Endothelial cell of umbilical vein (primary cell): ENCODE measurements around the gene PKNOX2. TPM values are rescaled to one million over a fixed set of nuclear protein-coding genes. Genes with fewer than 3 reads are reported as not detected.

Experiments used
- BruUV-seq: library from RNA; stranded (reverse); fragments of 400-500 nt; replicated peaks from 2 replicates; lab custom pipeline; 2021; lab: Mats Ljungman, UMichigan
- CTCF ChIA-PET: fragments of 300-600, 350-600 bp; sonication (Branson Sonifier 250); formaldehyde crosslinking; loops from one replicate; lab custom pipeline; 2021; ENCODE audit warnings: antibody characterized with exemption, inconsistent platforms; lab: Charles Lee
- POLR2A ChIA-PET: fragments of 300-600, 350-600 bp; sonication (Branson Sonifier 250); formaldehyde crosslinking; loops from one replicate; lab custom pipeline; 2021; ENCODE audit warnings: antibody characterized with exemption, inconsistent platforms; lab: Charles Lee
- DNase-seq: peaks from one replicate; pipeline ENCODE4 v3.0.0-alpha.2; 2011; ENCODE audit warnings: low read depth, low spot score
- FAIRE-seq: peaks from 2 replicates; lab custom pipeline; 2011; peaks lifted over from hg19 to GRCh38; lab: Jason Lieb, UNC
- H2AFZ ChIP-seq: 2 replicates; pipeline ENCODE4 v1.6.0; 2012; ENCODE audit warnings: low read depth, low read length, control low read depth, inconsistent platforms
- H3K27ac ChIP-seq: 2 replicates; pipeline ENCODE4 v1.5.1; 2011; ENCODE audit warnings: low read depth, mild to moderate bottlenecking, control low read depth, low read length, moderate library complexity; ENCODE audit not compliant: insufficient read depth
- H3K27me3 ChIP-seq, 2 experiments: 2 replicates each; pipeline versions ENCODE4 v1.6.0 to v1.6.1; 2011; ENCODE audit warnings: low read length in 2 of 2, mixed read lengths in 1 of 2; ENCODE audit not compliant: control insufficient read depth in 2 of 2, insufficient read depth in 2 of 2
- H3K36me3 ChIP-seq, 2 experiments: 2 replicates in 1 of 2; 3 replicates in 1 of 2; pipeline ENCODE4 v1.5.1; 2011; ENCODE audit warnings: low read length in 2 of 2, mild to moderate bottlenecking in 1 of 2, moderate library complexity in 1 of 2; ENCODE audit not compliant: control insufficient read depth in 2 of 2, insufficient read depth in 2 of 2; ENCODE audit errors: extremely low read depth in 1 of 2
- H3K4me1 ChIP-seq: 3 replicates; pipeline ENCODE4 v1.5.1; 2011; ENCODE audit warnings: mild to moderate bottlenecking, low read length; ENCODE audit not compliant: control insufficient read depth, insufficient read depth; ENCODE audit errors: extremely low read depth
- H3K4me2 ChIP-seq: 2 replicates; pipeline ENCODE4 v1.6.1; 2011; ENCODE audit warnings: low read length, control low read depth, mixed read lengths; ENCODE audit not compliant: insufficient read depth
- H3K4me3 ChIP-seq, 3 experiments: fragments of 200-600 bp in 1 of 3; sonication (generic), shearing (Covaris generic) in 1 of 3; replicated peaks in 1 of 3; 2 replicates each; pipeline ENCODE4 v1.5.1; 2011 to 2016; ENCODE audit warnings: control low read depth in 3 of 3, low read length in 3 of 3, mild to moderate bottlenecking in 2 of 3, inconsistent platforms in 1 of 3, low read depth in 1 of 3, moderate library complexity in 1 of 3; ENCODE audit not compliant: insufficient read depth in 1 of 3
- H3K79me2 ChIP-seq: 2 replicates; pipeline ENCODE4 v1.6.0; 2012; ENCODE audit warnings: low read length, inconsistent platforms; ENCODE audit not compliant: control insufficient read depth, insufficient read depth
- H3K9ac ChIP-seq: replicated peaks from 2 replicates; pipeline ENCODE3; 2011; ENCODE audit warnings: low read length, control low read depth; ENCODE audit not compliant: insufficient read depth; ENCODE audit errors: extremely low read depth
- H3K9me1 ChIP-seq: replicated peaks from 3 replicates; pipeline ENCODE4 v1.6.0; 2011; ENCODE audit warnings: mild to moderate bottlenecking, low read length; ENCODE audit not compliant: control insufficient read depth, insufficient read depth; ENCODE audit errors: extremely low read depth
- H3K9me3 ChIP-seq: replicated peaks from 2 replicates; pipeline ENCODE4 v1.5.1; 2012; ENCODE audit warnings: low read length, inconsistent platforms; ENCODE audit not compliant: control insufficient read depth, insufficient read depth
- H4K20me1 ChIP-seq: replicated peaks from 2 replicates; pipeline ENCODE3; 2011; ENCODE audit warnings: mild to moderate bottlenecking, low read length; ENCODE audit not compliant: control insufficient read depth, insufficient read depth; ENCODE audit errors: extremely low read depth
- EZH2 ChIP-seq: IDR thresholded peaks from 2 replicates; pipeline ENCODE4 v1.6.1; 2012; ENCODE audit warnings: borderline replicate concordance, low read depth, mild to moderate bottlenecking, moderate library complexity, low read length, inconsistent platforms; ENCODE audit not compliant: severe bottlenecking
- FOS ChIP-seq: IDR thresholded peaks from 2 replicates; pipeline ENCODE4 v1.6.1; 2011; ENCODE audit warnings: mild to moderate bottlenecking, low read length, moderate library complexity, borderline replicate concordance; ENCODE audit not compliant: insufficient read depth
- GATA2 ChIP-seq: IDR thresholded peaks from 2 replicates; pipeline ENCODE4 v1.7.0; 2011; ENCODE audit warnings: low read depth, mild to moderate bottlenecking, moderate library complexity, mixed read lengths, low read length; ENCODE audit not compliant: insufficient read length, insufficient read depth
- JUN ChIP-seq: IDR thresholded peaks from 2 replicates; pipeline ENCODE4 v1.6.1; 2011; ENCODE audit warnings: borderline replicate concordance, low read depth; ENCODE audit not compliant: insufficient read length, insufficient read depth
- MAX ChIP-seq: IDR thresholded peaks from 2 replicates; pipeline ENCODE4 v1.6.1; 2011; ENCODE audit not compliant: insufficient read depth, insufficient read length
- MYC ChIP-seq: IDR thresholded peaks from one replicate; pipeline ENCODE4 v1.6.1; 2011; ENCODE audit warnings: mild to moderate bottlenecking, low read depth, low read length
- POLR2A ChIP-seq: IDR thresholded peaks from 2 replicates; pipeline ENCODE4 v1.6.1; 2012; ENCODE audit warnings: low read depth, mild to moderate bottlenecking, control low read depth, low read length
- POLR2AphosphoS5 ChIP-seq: IDR thresholded peaks from 2 replicates; pipeline ENCODE4 v1.6.1; 2012; ENCODE audit warnings: low read depth, mild to moderate bottlenecking, control low read depth, low read length, moderate library complexity; ENCODE audit not compliant: insufficient read depth
- dilution Hi-C: fragments of 300-500 bp; cut with MboI; formaldehyde crosslinking; loops from one replicate; pipeline ENCODE4 v1.15.0; 2019; ENCODE audit warnings: low sequenced_read_pairs; ENCODE audit not compliant: extremely low pct_ligation_motif_present
- intact Hi-C: fragments of 100-400 bp; cut with micrococcal nuclease; formaldehyde crosslinking; loops from one replicate; pipeline ENCODE4 v1.10.0; 2022
- polyA plus RNA-seq, 4 experiments: library from polyadenylated mRNA; depleted of rRNA in 3 of 4; stranded (reverse) in 3 of 4; unstranded in 1 of 4; fragments of >200 nt; gene quantifications; 2 replicates each; pipeline versions ENCODE4 v1.2.1 to v1.2.3, GENCODE V29; 2011 to 2012; ENCODE audit warnings: missing spikeins in 1 of 4
- total RNA-seq: library from RNA; stranded (reverse); gene quantifications from 2 replicates; pipeline ENCODE4 v1.2.3, GENCODE V29; 2021
- TF ChIP-seq, protein P1 (sequence below), 2 donors: IDR thresholded peaks; 1 replicate in 1 of 2; 2 replicates in 1 of 2; pipeline ENCODE4 v1.5.1; 2011; ENCODE audit warnings: low read length in 2 of 2, mild to moderate bottlenecking in 2 of 2, moderate library complexity in 2 of 2, control low read depth in 1 of 2, inconsistent platforms in 1 of 2, low read depth in 1 of 2; ENCODE audit not compliant: insufficient read depth in 1 of 2; ENCODE audit errors: extremely low read depth in 1 of 2

PKNOX2 gene
- total and polyA plus RNA-seq, 2 donors (not counting 3 experiments of a cell fraction or from before 2014, with no cell fraction given) = 0.11 to 0.91 TPM

- TF ChIP-seq FOS (no peak), POLR2AphosphoS5 (no peak), MYC (no peak)
- H3K4me1 ChIP-seq = no peaks in the 10 kb centered on the region
- POLR2A ChIA-PET = no interaction called here
- DNase-seq = no peak
- CTCF ChIA-PET = interaction anchor here (1.1 kb wide), 1 partner anchor 12 kb away, joined by 3 read pairs; no protein-coding TSS in a partner anchor
- dilution Hi-C loops (no loop called here), intact Hi-C loops (no loop called here)
- no peak overlapping the region for H2AFZ ChIP-seq
- BruUV-seq = no TSS peak
- H3K27me3 ChIP-seq = peaks cover 5 to 10% of the 10 kb centered on the region in 2 experiments
- no peak for FAIRE-seq
- no peaks in the 10 kb centered on the region for H3K9me3 ChIP-seq
- H3K4me3 ChIP-seq = no peak overlapping the region
- no peak overlapping the region for H3K9ac ChIP-seq
- no peaks in the 10 kb centered on the region for H3K36me3 ChIP-seq
- no peaks in the 10 kb centered on the region for H3K9me1 ChIP-seq
- no peaks in the 10 kb centered on the region for H3K79me2 ChIP-seq
- H3K4me2 ChIP-seq = no peak overlapping the region
- no peaks in the 10 kb centered on the region for H4K20me1 ChIP-seq
- no peak overlapping the region for H3K27ac ChIP-seq
Measured at GRCh38 chr11:125136001-125136400, 28.6 kb upstream of the PKNOX2 start.

GRCh38 chr11:125138966-125139365, 25.6 kb upstream of the PKNOX2 start:
- H3K79me2 ChIP-seq = no peaks in the 10 kb centered on the region
- no peaks in the 10 kb centered on the region for H3K9me1 ChIP-seq
- no TSS peak for BruUV-seq
- ChIA-PET CTCF (interaction anchor here (0.8 to 5.9 kb wide), 3 partner anchors 48 to 267 kb away, joined by 3 to 141 read pairs (median 3); no protein-coding TSS in a partner anchor), POLR2A (no interaction called here)
- peaks cover 5 to 10% of the 10 kb centered on the region in 2 experiments for H3K27me3 ChIP-seq
- H3K36me3 ChIP-seq = no peaks in the 10 kb centered on the region
- intact Hi-C loops (no loop called here), dilution Hi-C loops (no loop called here)
- FAIRE-seq = no peak
- H3K4me1 ChIP-seq = no peaks in the 10 kb centered on the region
- DNase-seq = no peak
- no peak overlapping the region for H3K4me3 ChIP-seq
- H3K27ac ChIP-seq = no peak overlapping the region
- H3K9ac ChIP-seq = no peak overlapping the region
- no peaks in the 10 kb centered on the region for H4K20me1 ChIP-seq
- no peaks in the 10 kb centered on the region for H3K9me3 ChIP-seq
- H2AFZ ChIP-seq = no peak overlapping the region
- TF ChIP-seq GATA2 (no peak), MAX (no peak), JUN (no peak), EZH2 (no peak), POLR2A (no peak), FOS (no peak), POLR2AphosphoS5 (no peak), MYC (no peak)
- TF ChIP-seq, protein P1, sequence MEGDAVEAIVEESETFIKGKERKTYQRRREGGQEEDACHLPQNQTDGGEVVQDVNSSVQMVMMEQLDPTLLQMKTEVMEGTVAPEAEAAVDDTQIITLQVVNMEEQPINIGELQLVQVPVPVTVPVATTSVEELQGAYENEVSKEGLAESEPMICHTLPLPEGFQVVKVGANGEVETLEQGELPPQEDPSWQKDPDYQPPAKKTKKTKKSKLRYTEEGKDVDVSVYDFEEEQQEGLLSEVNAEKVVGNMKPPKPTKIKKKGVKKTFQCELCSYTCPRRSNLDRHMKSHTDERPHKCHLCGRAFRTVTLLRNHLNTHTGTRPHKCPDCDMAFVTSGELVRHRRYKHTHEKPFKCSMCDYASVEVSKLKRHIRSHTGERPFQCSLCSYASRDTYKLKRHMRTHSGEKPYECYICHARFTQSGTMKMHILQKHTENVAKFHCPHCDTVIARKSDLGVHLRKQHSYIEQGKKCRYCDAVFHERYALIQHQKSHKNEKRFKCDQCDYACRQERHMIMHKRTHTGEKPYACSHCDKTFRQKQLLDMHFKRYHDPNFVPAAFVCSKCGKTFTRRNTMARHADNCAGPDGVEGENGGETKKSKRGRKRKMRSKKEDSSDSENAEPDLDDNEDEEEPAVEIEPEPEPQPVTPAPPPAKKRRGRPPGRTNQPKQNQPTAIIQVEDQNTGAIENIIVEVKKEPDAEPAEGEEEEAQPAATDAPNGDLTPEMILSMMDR (IDR thresholded peaks at IDR 0.05; ENCODE audit: extremely low read depth in 1 of 2, insufficient read depth in 1 of 2, low read depth in 1 of 2, low read length in 2 of 2) = no peak
- H3K4me2 ChIP-seq = no peak overlapping the region
